ENCODE data around the gene FABP1. TPM values are rescaled to one million over a fixed set of nuclear protein-coding genes. Genes with fewer than 3 reads are reported as not detected.

The FABP1 gene
- total and polyA plus RNA-seq, 12 donors: 0.14 to 1.1 TPM; not detected in 10

- ATAC-seq (no peak), DNase-seq (no peak)
- intact Hi-C loops (cut with DNase I): no loop called here
- WGBS, 2 donors: 47 to 61% methylated on average over 4 of the region's 4 CpGs
- Histone ChIP-seq H3K27me3 (peaks cover 0 to 4% (median 0%) of the 10 kb centered on the region in 7 donors), H3K27ac (peak overlapping the region in 9 of 10 donors; percentile 11 to 76 (median 39)), H3K4me1 (peaks cover 0 to 60% (median 19%) of the 10 kb centered on the region in 9 donors), H3K36me3 (no peaks in the 10 kb centered on the region), H3K9me3 (peaks cover 0 to 4% (median 0%) of the 10 kb centered on the region in 11 donors), H3K4me3 (no peak overlapping the region)
- TF ChIP-seq CTCF (IDR thresholded peaks at IDR 0.05): no peak
Measured at GRCh38 chr2:88074854-88075292, 53.0 kb downstream of the FABP1 start.

GRCh38 chr2:88074150-88074549, 53.7 kb downstream of the FABP1 start:
- intact Hi-C loops (cut with DNase I): no loop called here
- no peaks in the 10 kb centered on the region for H3K36me3 ChIP-seq
- H3K4me3 ChIP-seq: no peak overlapping the region
- H3K9me3 ChIP-seq: peaks cover 0 to 4% (median 0%) of the 10 kb centered on the region in 11 donors
- peak overlapping the region in 9 of 10 donors; percentile 11 to 76 (median 39) for H3K27ac ChIP-seq
- ATAC-seq (peak in 1 of 8 donors; percentile 59), DNase-seq (no peak)
- H3K27me3 ChIP-seq: peaks cover 0 to 4% (median 0%) of the 10 kb centered on the region in 7 donors
- no peak for TF ChIP-seq CTCF (IDR thresholded peaks at IDR 0.05)
- peaks cover 0 to 53% (median 14%) of the 10 kb centered on the region in 9 donors for H3K4me1 ChIP-seq

Small RNA genes lying within 50 kb of the gene (microRNA-seq; reads per million reads assigned to microRNA genes)
- gene MIR4780: 0 reads per million in 2 donors

Other genes starting within 250 kb of the FABP1 start
- 1 to 10 TPM in 2 of 10 donors, not detected in 8; 4.0 to 7.0 TPM for gene RNU2-63P, start 111.5 kb downstream of the FABP1 start, total RNA-seq
- gene RNU2-63P, start 111.5 kb downstream of the FABP1 start, polyA plus RNA-seq: not detected
- 10 to 100 TPM; 20.1 to 26.7 (median 22.0) TPM for gene KRCC1, start 72.3 kb downstream of the FABP1 start, total RNA-seq
- gene KRCC1, start 72.3 kb downstream of the FABP1 start, polyA plus RNA-seq: 10 to 100 TPM; 18.5 to 27.0 TPM
- 100 to 1,000 TPM; 287 to 534 (median 395) TPM for gene SMYD1, start 60.2 kb downstream of the FABP1 start, total RNA-seq
- gene SMYD1, start 60.2 kb downstream of the FABP1 start, polyA plus RNA-seq: 10 to 100 TPM; 78.7 to 94.0 TPM
- 10 to 100 TPM in 8 of 10 donors, 1 to 10 TPM in 2; 4.2 to 29.7 (median 16.8) TPM for gene THNSL2, start 42.3 kb upstream of the FABP1 start, total RNA-seq
- 10 to 100 TPM in 1 of 2 donors, 1 to 10 TPM in 1; 9.8 to 23.3 TPM for gene THNSL2, start 42.3 kb upstream of the FABP1 start, polyA plus RNA-seq

All from heart right ventricle (tissue), 16 donors.